ENCODE results near the gene ARL3. TPM values are rescaled to one million over a fixed set of nuclear protein-coding genes. Genes with fewer than 3 reads are reported as not detected.

Gene ARL3
- total RNA-seq, 1 donor from 2014 or later, result 18.2 TPM

- H3K4me3 ChIP-seq (ENCODE audit: insufficient read depth, low read depth, low read length), result no peak overlapping the region
- H4K20me1 ChIP-seq (ENCODE audit: insufficient read depth, low read length), result peaks cover 91% of the 10 kb centered on the region
- no peak for DNase-seq (ENCODE audit: low read depth)
- H3K27ac ChIP-seq (ENCODE audit: low read depth, low read length), result no peak overlapping the region
- H2AFZ ChIP-seq (ENCODE audit: low read depth, low read length), result no peak overlapping the region
- H3K4me1 ChIP-seq (ENCODE audit: insufficient read depth, low read length), result peaks cover 8% of the 10 kb centered on the region
- peaks cover 55% of the 10 kb centered on the region for H3K79me2 ChIP-seq (ENCODE audit: insufficient read depth, low read length)
- no peak for TF ChIP-seq EZH2 (IDR thresholded peaks at IDR 0.05; ENCODE audit: insufficient read depth, low read length)
- no peak for TF ChIP-seq CTCF (IDR thresholded peaks at IDR 0.05; ENCODE audit: insufficient read depth, low read depth, low read length)
- no peaks in the 10 kb centered on the region for H3K27me3 ChIP-seq (ENCODE audit: insufficient read depth, low read length)
- H3K9ac ChIP-seq (ENCODE audit: low read length), result no peak overlapping the region
- no peak overlapping the region for H3K4me2 ChIP-seq (ENCODE audit: low read length)
- Mint-ChIP-seq H3K27ac (ENCODE audit: unreplicated experiment) (peak overlapping the region; percentile 26), H3K4me3 (ENCODE audit: unreplicated experiment) (no peak overlapping the region), H3K9me3 (ENCODE audit: unreplicated experiment) (no peaks in the 10 kb centered on the region), H3K36me3 (ENCODE audit: low read depth, unreplicated experiment) (peaks cover 21% of the 10 kb centered on the region), H3K27me3 (ENCODE audit: low read depth, unreplicated experiment) (no peaks in the 10 kb centered on the region), H3K4me1 (ENCODE audit: low read depth, unreplicated experiment) (peaks cover 27% of the 10 kb centered on the region)
- H3K9me3 ChIP-seq (ENCODE audit: insufficient read depth, low read depth, low read length), result no peaks in the 10 kb centered on the region
- peaks cover 40% of the 10 kb centered on the region for H3K36me3 ChIP-seq (ENCODE audit: insufficient read depth, low read length)
- no peak for FAIRE-seq
Observed at GRCh38 chr10:102654566-102654965, 59.6 kb downstream of the ARL3 start.

- FAIRE-seq (no peak), DNase-seq (ENCODE audit: low read depth) (no peak)
- Mint-ChIP-seq H3K36me3 (ENCODE audit: low read depth, unreplicated experiment) (peaks cover 18% of the 10 kb centered on the region), H3K9me3 (ENCODE audit: unreplicated experiment) (no peaks in the 10 kb centered on the region), H3K27ac (ENCODE audit: unreplicated experiment) (no peak overlapping the region), H3K27me3 (ENCODE audit: low read depth, unreplicated experiment) (no peaks in the 10 kb centered on the region), H3K4me1 (ENCODE audit: low read depth, unreplicated experiment) (peaks cover 38% of the 10 kb centered on the region), H3K4me3 (ENCODE audit: unreplicated experiment) (peak overlapping the region; percentile 40)
- Histone ChIP-seq H3K36me3 (ENCODE audit: insufficient read depth, low read length) (peaks cover 32% of the 10 kb centered on the region), H2AFZ (ENCODE audit: low read depth, low read length) (no peak overlapping the region), H3K79me2 (ENCODE audit: insufficient read depth, low read length) (peaks cover 70% of the 10 kb centered on the region), H3K27me3 (ENCODE audit: insufficient read depth, low read length) (no peaks in the 10 kb centered on the region), H4K20me1 (ENCODE audit: insufficient read depth, low read length) (peaks cover 93% of the 10 kb centered on the region), H3K9me3 (ENCODE audit: insufficient read depth, low read depth, low read length) (no peaks in the 10 kb centered on the region), H3K4me3 (ENCODE audit: insufficient read depth, low read depth, low read length) (no peak overlapping the region), H3K9ac (ENCODE audit: low read length) (no peak overlapping the region), H3K4me1 (ENCODE audit: insufficient read depth, low read length) (peaks cover 23% of the 10 kb centered on the region), H3K4me2 (ENCODE audit: low read length) (no peak overlapping the region), H3K27ac (ENCODE audit: low read depth, low read length) (no peak overlapping the region)
- TF ChIP-seq EZH2 (IDR thresholded peaks at IDR 0.05; ENCODE audit: insufficient read depth, low read length) (no peak), CTCF (IDR thresholded peaks at IDR 0.05; ENCODE audit: insufficient read depth, low read depth, low read length) (no peak)
Observed at GRCh38 chr10:102653060-102653459, 61.1 kb downstream of the ARL3 start.

GRCh38 chr10:102652170-102652916 is 61.9 kb downstream of the ARL3 start:
- FAIRE-seq (no peak), DNase-seq (ENCODE audit: low read depth) (no peak)
- H3K27me3 ChIP-seq (ENCODE audit: insufficient read depth, low read length), result no peaks in the 10 kb centered on the region
- Mint-ChIP-seq H3K4me3 (ENCODE audit: unreplicated experiment) (peak overlapping the region; percentile 54), H3K9me3 (ENCODE audit: unreplicated experiment) (no peaks in the 10 kb centered on the region), H3K27me3 (ENCODE audit: low read depth, unreplicated experiment) (no peaks in the 10 kb centered on the region), H3K4me1 (ENCODE audit: low read depth, unreplicated experiment) (peaks cover 42% of the 10 kb centered on the region), H3K27ac (ENCODE audit: unreplicated experiment) (no peak overlapping the region), H3K36me3 (ENCODE audit: low read depth, unreplicated experiment) (peaks cover 15% of the 10 kb centered on the region)
- H3K4me2 ChIP-seq (ENCODE audit: low read length), result no peak overlapping the region
- H3K4me1 ChIP-seq (ENCODE audit: insufficient read depth, low read length), result peaks cover 30% of the 10 kb centered on the region
- H3K36me3 ChIP-seq (ENCODE audit: insufficient read depth, low read length), result peaks cover 30% of the 10 kb centered on the region
- H3K9ac ChIP-seq (ENCODE audit: low read length), result no peak overlapping the region
- TF ChIP-seq EZH2 (IDR thresholded peaks at IDR 0.05; ENCODE audit: insufficient read depth, low read length), result no peak
- no peak for TF ChIP-seq CTCF (IDR thresholded peaks at IDR 0.05; ENCODE audit: insufficient read depth, low read depth, low read length)
- peaks cover 97% of the 10 kb centered on the region for H4K20me1 ChIP-seq (ENCODE audit: insufficient read depth, low read length)
- H3K79me2 ChIP-seq (ENCODE audit: insufficient read depth, low read length), result peaks cover 77% of the 10 kb centered on the region
- H3K4me3 ChIP-seq (ENCODE audit: insufficient read depth, low read depth, low read length), result no peak overlapping the region
- no peak overlapping the region for H2AFZ ChIP-seq (ENCODE audit: low read depth, low read length)
- no peak overlapping the region for H3K27ac ChIP-seq (ENCODE audit: low read depth, low read length)
- H3K9me3 ChIP-seq (ENCODE audit: insufficient read depth, low read depth, low read length), result no peaks in the 10 kb centered on the region

All from astrocyte (in vitro differentiated cells and primary cell).